ENCODE measurements around the gene PBOV1.

PBOV1 gene

GRCh38 chr6:138203315-138203714, 15.0 kb downstream of the PBOV1 start:
- DNase-seq = no peak

GRCh38 chr6:138201836-138202235, 16.5 kb downstream of the PBOV1 start:
- DNase-seq = no peak

- DNase-seq = no peak
Observed at GRCh38 chr6:138198430-138199091, 19.7 kb downstream of the PBOV1 start.

GRCh38 chr6:138197570-138197969, 20.7 kb downstream of the PBOV1 start:
- no peak for DNase-seq

GRCh38 chr6:138196122-138196738, 22.1 kb downstream of the PBOV1 start:
- no peak for DNase-seq

- no peak for DNase-seq
Observed at GRCh38 chr6:138194287-138194686, 24.0 kb downstream of the PBOV1 start.

- no peak for DNase-seq
Observed at GRCh38 chr6:138188278-138188941, 29.9 kb downstream of the PBOV1 start.

- DNase-seq = no peak
Observed at GRCh38 chr6:138187156-138187555, 31.1 kb downstream of the PBOV1 start.

- no peak for DNase-seq
Observed at GRCh38 chr6:138184230-138184629, 34.1 kb downstream of the PBOV1 start.

- DNase-seq = no peak
Observed at GRCh38 chr6:138183790-138184134, 34.5 kb downstream of the PBOV1 start.

- no peak for DNase-seq
Observed at GRCh38 chr6:138182939-138183789, 35.1 kb downstream of the PBOV1 start.

GRCh38 chr6:138176652-138177232, 41.5 kb downstream of the PBOV1 start:
- DNase-seq = no peak

- DNase-seq = no peak
Observed at GRCh38 chr6:138175596-138175995, 42.7 kb downstream of the PBOV1 start.
